Stimulated activated CD4-positive, alpha-beta T cell treated with anti-CD3 and anti-CD28 coated beads, TNF-alpha, amount 100 ng/mL, for 4 hours (primary cell): ENCODE results near the gene ZNF699.
A peak's percentile ranks its signal among the peaks of the same experiment; 100 is the strongest.
"Not testable (repeated sequence)": the region's sequence is repeated elsewhere in the genome, so short reads cannot be mapped to it uniquely, and the experiment has no call there.

ENCODE experiments used
- DNase-seq, 3 experiments: peaks; one replicate each; pipeline ENCODE4 v3.0.0-alpha.2; 2020; ENCODE audit warnings: low read depth in 3 of 3

The ZNF699 gene

DNA sequence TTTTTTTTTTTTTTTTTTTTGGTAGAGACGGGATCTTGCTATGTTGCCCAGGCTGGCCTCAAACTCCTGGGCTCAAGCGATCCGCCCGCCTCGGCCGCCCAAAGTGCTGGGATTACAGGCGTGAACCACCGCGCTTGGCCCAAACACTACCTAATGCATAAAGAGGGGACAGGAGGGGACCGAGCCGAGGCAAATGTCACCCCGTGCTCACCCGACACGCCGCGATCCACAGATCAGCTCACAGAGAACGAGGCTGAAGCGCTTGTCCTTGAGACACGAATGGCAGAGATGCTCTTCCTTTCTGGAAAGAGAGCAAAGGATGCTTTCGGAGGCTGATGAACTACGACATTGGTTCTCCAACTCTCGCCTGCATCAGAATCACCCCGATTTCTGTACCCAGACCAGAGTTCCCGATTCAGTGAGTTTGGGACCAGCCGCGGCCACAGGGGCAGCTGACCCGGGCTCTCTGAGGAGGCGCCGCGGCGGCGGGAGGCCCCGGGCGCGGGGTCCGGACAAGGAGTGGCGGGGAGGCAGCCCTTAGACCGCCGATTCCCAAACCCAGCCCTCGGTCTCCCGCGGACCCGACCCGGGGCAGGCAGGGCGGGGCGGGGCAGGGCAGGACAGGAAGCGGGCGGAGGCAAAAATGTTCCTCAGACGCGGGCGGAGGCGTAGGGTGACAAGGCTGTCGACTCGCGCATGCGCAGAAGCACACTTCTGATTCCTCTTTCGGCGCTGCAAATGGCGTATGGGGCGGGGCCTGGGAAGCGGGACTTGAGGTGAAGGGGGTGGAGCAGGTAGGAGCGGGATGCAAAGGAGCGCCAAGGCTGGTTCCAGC is at the start of gene ZNF699:
Gene ZNF699, minus strand, starts transcription at position 700 of the 835 bp plus-strand sequence. CDS start 4,719 bp downstream, outside the sequence.
- peak; percentile 98 to 99 (median 98) for DNase-seq

DNA sequence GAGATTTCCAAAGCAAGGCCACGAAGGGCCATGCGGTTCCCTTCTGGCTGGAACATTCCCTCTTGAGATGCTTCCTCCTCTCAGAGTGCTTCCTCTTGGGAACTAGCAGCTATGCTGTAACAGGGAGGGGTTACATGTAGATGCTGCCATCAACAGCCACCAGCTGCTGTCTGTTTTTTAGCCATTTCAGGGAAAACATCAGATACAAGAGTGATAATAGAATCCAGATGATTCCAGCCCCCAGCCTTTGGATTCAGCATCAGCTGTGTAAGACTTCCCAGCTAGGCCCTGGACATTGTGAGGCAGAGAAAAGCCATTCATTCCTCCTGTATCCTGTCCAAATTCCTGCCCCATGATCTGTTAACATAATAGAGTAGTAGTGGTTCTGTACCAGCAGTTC is 45.0 kb upstream of the ZNF699 start:
- DNase-seq, result no peak

DNA sequence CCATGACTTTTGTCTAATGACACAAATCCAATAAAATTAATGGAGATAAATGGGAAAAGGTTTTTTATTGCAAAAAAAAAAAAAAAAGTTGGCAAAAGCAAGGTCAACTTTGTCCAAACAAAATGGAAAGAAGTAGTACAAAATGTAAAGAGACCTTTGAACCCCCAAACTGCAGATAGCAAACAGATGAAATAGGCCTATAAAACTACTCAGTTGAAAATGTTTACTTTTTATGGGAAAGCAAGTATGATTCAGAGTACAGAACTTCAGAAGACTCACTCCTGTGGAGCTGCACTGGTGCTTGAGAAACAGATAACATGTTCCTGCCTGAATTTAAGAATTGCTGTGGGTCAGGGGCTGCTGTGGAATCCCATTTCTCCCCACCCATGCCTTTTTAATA is 43.4 kb upstream of the ZNF699 start:
- DNase-seq, result no peak

DNA sequence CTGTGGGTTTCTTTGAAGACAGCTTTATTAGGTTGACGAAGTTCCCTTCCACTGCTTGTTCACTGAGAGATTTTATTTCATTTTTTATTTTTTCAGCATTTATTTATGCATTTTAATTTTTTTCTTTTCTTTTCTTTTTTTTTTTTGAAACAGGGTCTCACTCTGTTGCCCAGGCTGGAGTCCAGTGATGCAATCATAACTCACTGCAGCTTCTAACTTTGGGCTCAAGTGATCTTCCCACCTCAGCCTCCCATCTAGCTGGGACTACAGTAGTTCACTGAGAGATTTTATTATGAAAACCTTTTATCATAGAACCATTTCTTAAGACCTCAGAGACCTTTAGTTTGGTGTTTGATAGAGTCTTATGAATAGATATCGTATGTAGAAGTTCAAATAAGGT is 42.9 kb upstream of the ZNF699 start:
- no peak for DNase-seq

DNA sequence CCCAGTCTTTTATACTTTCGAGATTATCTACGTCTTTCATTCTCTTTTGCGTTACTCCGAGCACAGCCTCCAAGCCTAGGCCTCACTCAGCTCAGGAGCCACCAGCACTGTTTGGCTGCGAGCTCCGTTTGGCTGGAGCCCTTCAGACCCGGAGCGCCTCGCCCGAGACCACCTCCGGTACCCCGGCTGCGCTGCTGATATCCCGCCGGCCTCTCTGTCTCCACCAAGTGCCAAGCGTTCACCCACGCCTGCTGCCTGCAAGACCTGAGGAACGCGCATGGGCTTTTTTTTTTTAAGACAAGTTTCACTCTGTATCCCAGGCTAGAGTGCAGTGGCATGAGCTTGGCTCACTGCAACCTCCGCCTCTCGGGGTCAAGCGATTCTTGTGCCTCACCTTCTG is 39.0 kb upstream of the ZNF699 start:
- DNase-seq, result no peak

DNA sequence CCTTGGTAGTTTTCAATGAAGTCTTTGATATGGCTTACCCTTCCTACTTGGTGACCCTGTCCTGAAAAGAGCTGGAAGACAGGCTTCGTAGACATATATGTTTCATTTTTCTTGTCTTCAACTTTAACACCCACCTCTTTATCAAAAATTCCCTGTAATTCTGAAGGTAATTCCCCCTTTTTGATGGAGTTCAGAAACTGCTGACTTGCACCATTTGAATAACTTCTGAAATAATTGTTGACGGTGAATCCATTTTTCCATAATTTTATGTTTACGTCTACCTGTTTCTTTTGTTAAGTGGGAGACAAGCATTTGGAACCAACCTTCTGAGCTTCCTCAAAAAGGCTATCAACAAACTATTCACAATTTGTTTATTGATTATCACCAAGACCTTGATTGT is 38.6 kb upstream of the ZNF699 start:
- DNase-seq, result no peak

DNA sequence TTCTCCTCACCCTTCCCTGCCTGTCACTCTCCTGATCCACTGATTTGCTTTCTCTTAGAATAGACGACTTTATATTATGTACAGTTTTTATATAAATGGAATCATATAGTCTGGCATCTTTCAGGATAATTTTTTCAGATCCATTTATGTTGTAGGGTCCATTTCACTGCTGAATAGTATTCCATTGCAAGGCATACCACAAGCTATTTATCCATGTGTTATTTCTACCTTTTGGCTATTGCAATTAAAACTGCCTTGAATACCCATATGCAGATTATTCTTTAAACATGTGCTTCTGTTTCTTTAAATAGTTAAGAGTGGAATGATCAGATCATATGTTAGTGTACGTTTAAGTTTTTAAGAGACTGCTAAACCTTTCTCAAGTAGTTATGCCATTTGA is 35.4 kb upstream of the ZNF699 start:
- DNase-seq, result no peak

DNA sequence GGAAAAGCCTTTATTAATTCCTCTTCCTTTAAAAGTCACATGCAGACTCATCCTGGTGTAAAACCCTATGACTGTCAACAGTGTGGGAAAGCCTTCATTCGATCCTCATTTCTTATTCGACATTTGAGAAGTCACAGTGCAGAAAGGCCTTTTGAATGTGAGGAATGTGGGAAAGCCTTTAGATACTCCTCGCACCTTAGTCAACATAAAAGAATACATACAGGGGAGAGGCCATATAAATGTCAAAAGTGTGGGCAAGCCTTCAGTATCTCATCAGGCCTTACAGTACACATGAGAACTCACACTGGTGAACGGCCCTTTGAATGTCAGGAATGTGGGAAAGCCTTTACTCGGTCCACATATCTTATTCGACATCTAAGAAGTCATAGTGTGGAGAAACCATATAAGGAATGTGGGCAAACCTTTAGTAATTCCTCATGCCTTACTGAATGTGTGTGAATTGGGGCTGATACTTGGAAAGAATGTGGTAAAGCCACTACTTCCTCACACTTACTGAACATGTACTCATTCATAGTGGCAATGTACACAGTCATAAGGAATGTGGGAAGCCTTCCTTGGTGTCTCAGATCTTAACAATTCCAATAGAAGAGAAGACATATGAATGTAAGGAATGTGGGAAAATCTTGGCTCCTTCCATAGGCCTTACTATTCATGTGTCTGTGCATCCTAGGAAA is 33.1 kb upstream of the ZNF699 start:
- DNase-seq, result no peak

DNA sequence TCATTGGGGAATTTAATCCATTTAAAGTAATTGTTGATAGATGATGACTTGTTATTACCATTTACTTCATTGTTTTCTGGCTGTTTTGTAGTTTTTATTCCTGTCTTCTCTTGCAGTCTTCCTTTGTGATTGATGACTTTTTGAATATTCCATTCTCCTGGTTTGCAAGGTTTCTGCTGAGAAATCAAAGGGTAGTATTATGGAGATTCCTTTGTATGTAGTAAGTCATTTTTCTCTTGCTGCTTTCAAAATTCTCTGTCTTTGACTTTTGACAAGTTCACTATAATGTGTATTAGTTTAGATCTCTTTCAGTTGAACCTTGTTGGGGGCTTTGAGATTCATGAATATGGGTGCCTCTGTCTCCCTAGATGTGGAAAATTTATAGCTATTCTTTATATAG is 20.4 kb upstream of the ZNF699 start:
- DNase-seq, result no peak

DNA sequence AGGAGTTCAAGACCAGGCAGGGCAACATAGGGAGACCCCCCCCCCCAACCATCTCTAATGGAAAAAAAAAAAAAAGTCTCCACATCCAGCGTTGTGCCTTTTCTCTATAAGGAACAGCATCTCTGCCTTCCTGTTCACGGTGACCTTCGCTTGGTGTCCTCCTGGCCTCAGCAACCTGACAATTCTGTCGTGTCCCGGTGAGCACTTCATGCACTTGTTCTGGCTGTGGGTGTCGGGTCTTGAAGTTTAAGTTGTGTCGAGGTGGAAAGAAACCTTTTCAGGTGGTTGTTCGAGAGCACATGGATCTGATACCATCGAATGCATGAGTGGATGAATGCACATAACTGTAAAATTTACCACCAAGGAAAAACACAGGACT is 14.9 kb upstream of the ZNF699 start:
- DNase-seq, result no peak

DNA sequence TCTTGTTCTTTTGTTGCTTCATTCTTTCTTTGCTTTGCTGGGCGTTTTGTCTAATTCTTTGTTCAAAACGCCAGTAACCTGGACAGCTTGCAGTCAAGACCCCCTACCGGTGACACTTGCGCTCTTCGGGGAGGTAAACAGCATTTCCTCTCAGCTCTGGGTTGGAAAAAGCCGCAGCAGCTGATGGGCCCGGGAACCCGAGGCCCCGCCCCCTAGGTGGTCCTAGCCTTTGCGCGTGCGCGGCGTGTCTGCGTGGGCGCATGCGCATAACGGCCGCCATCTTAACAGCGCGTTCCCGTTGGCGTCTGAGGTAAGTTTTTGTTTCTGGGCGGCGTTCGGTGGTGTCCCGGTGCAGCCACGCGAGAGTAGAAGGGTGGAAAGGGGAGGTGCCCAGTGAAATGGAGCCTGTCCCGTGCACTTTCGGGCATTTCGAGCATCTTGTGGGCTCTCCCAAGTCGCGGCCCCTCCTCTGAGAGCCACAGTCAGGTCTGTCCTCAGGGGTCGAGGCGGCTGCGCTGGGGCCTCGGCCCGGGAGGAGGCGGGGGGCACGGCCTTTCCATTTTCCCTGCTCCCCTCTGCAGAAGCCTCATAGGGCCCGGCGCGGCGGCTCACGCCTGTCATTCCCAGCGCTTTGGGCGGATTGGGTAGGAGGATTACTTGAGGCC is 14.4 kb upstream of the ZNF699 start, which contains the start of gene ZNF559:
Gene ZNF559, plus strand, starts transcription at position 261 of the 665 bp plus-strand sequence. CDS start 14,371 bp downstream, outside the sequence.
- DNase-seq, result peak; percentile 93 to 96 (median 95)

DNA sequence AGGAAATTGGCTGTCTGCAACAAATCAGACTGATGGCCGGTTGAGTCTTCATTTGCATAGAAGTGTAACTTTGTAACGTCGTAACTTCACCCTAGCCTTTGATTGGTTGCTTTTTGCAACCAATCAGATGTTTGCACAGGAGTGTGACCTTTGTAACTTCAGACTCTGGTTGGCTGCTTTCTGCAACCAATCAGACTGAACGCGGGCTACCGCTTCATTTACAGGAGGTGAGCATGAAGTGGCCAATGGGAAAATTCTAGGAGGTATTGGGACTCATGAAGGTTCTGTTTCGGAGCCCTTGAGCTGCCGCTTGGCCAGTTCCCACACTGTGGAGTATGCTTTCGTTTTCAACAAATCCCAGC is 13.9 kb upstream of the ZNF699 start:
- DNase-seq, result peak in 1 of 3 experiments; percentile 15

DNA sequence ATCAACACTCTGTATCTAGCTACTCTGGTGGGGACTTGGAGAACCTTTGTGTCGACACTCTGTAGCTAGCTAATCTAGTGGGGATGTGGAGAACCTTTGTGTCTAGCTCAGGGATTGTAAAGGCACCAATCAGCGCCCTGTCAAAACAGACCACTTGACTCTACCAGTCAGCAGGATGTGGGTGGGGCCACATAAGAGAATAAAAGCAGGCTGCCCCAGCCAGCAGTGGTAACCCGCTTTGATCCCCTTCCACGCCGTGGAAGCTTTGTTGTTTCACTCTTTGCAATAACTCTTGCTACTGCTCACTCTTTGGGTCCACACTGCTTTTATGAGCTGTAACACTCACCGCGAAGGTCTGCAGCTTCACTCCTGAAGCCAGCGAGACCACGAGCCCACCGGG is 12.6 kb upstream of the ZNF699 start:
- not testable (repeated sequence) for DNase-seq

DNA sequence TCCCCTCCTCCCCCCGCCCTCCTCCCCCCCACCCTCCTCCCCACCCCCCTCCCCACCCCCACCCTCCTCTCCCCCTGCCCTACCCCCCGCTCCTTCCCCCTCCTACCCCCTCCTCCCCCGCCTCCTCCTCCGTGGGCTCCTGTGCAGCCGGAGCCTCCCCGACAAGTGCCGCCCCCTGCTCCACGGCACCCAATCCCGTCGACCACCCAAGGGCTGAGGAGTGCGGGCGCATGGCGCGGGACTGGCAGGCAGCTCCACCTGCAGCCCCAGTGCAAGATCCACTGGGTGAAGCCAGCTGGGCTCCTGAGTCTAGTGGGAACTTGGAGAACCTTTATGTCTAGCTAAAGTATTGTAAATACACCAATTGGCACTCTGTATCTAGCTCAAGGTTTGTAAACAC is 12.1 kb upstream of the ZNF699 start:
- DNase-seq, result not testable (repeated sequence)

DNA sequence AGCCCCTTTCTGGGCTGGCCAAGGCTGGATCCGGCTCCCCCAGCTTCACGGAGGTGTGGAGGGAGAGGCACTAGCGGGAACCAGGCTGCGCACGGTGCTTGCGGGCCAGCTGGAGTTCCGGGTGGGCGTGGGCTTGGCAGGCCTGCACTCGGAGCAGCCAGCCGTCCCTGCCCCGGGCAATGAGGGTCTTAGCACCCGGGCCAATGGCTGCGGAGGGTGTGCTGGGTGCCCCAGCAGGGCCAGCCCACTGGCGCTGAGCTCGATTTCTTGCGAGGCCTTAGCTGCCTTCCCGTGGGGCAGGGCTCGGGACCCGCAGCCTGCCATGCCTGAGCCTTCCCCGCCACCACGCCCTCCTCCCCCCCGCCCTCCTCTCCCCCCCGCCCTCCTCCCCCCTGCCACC is 11.7 kb upstream of the ZNF699 start:
- DNase-seq, result no peak

DNA sequence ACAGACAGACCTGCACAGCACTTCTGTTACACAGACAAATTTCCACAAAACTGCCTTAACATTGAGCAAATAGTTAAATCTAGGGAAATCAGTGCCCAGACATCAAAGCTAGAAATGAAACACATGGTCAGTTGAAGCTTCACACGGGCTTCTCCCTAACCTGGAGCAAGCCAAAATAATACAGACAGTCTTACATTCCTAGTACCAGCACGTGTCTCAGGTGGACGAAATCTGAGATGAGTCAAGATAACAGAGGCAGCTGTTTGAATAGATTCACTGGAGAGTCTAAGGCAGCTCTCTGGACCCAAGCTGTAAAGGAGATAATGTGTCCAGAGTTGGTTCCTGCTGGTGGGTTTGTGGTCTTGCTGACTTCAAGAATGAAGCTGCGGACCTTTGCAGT is 4.1 kb upstream of the ZNF699 start:
- DNase-seq, result no peak

DNA sequence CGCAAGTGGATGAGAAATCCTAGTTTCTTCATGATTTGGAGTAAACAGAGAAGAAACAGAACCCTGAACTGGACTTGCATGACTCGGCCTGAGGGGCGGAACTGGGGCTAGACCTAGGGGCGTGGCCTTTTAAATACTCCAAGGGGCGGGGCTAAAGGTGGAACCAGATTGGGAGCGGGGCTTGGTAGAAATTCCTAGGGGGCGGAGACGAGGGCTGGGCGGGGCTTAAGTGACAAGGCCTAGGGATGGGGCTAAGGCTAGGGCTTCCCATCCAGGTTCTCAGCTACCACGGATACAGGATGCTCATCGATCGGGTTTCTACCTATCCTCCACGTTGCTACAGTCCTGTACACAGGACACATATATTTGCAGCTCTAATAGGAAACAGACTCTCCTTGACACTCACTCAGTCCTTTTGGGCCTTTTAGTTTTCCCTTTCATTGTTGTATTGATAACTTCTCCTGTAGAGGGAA is 372 bp upstream of the ZNF699 start:
- no peak for DNase-seq

DNA sequence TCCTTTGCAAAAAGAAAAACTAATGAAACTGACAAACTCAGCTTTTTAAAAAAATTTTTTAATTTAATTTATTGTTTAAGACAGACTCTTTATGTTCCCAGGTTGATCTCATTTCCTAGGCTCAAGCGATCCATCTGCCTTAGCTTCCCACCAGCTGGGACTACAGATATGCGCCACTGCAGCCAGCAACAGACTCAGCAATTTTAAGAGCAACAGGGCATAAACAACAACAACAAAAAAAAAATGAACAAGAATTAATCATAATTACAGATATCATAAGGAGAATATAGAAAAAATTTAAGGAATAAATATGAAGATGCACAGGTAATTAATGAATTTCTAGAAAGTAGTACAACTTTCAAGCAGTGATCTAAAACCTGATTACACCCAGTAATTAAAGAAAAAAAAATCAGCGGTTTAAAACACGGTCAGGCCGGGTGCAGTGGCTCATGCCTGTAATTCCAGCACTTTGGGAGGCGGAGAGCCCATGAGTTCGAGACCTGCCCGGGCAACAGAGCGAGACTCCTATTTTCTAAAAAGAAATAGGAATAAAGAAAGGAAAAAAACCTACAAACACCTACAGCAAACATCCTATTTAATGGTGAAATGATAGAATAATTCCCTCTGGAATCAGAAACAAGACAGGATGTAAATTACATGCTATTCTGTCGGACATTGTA is 1.4 kb downstream of the ZNF699 start:
- no peak for DNase-seq

DNA sequence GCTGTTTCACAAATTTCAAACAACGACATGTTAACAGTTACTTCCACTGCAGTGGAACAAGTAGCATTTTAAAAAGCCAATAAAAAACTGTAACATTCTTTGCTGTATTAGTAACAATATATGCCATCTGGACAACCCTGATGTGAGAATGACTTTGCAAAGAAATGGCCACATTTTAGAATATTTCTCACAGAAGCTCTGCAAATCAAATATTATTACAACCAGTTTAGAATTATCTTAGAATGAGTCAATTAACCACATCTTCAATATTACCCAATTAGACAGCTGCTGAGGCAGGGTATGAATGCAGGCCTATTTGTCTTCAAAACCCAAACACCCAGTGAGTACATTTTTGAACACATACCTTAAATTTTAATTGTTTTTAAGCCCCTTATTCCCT is 3.2 kb downstream of the ZNF699 start:
- DNase-seq, result no peak

DNA sequence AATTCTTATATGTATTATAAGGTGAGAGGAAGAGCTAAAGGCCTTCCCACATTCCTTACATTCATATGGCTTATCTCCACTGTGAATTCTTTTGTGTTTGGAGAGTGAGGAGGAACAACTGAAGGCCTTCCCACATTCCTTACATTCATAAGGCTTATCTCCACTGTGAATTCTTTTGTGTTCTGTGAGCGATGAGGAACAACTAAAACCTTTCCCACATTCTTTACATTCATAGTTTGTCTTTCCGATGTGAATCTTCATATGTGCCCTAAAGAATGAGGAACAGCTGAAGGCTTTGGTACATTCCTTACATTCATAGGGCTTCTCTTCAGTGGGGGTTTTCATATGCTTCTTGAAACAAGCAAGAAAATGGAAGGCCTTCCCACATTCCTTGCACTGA is 13.3 kb downstream of the ZNF699 start:
- DNase-seq, result no peak

DNA sequence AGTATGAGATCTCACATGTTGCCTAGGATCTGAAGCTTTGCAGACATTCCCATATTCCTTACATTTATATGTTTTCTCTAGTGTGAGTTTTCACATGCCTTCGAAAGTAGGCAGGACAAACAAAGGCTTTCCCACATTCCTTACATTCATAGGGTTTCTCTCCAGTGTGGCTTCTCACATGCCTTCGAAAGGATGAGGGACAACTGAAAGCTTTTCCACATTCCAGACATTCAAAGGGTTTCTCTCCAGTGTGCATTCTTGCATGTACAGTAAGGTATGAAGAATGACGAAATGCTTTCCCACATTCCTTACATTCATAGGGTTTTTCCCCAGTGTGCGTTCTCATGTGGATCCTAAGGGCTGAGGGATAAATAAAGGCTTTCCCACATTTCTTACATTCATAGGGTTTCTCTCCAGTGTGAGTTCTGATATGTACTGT is 14.2 kb downstream of the ZNF699 start:
- DNase-seq, result no peak
